GM10248 (cell line): ENCODE measurements around the gene GCSAM.

Source experiments
- CTCF ChIA-PET: fragments of 300-600 bp; sonication (Branson Sonifier 250); formaldehyde crosslinking; extraction: SDS; loops from one replicate; lab custom pipeline; 2021; ENCODE audit warnings: antibody characterized with exemption; lab: Yijun Ruan, JAX
- POLR2A ChIA-PET: fragments of 350-650 bp; sonication (Branson Sonifier 250); formaldehyde crosslinking; extraction: SDS; loops from one replicate; lab custom pipeline; 2020; ENCODE audit warnings: antibody characterized with exemption; lab: Yijun Ruan, JAX
- DNase-seq: peaks from one replicate; pipeline ENCODE4 v3.0.0; 2012; ENCODE audit errors: extremely low spot score
- CTCF ChIP-seq: IDR thresholded peaks from 2 replicates; pipeline ENCODE4 v1.5.1; 2012; ENCODE audit warnings: mild to moderate bottlenecking, low read depth; ENCODE audit errors: extremely low read depth, missing control alignments, control extremely low read depth

GCSAM gene

DNA sequence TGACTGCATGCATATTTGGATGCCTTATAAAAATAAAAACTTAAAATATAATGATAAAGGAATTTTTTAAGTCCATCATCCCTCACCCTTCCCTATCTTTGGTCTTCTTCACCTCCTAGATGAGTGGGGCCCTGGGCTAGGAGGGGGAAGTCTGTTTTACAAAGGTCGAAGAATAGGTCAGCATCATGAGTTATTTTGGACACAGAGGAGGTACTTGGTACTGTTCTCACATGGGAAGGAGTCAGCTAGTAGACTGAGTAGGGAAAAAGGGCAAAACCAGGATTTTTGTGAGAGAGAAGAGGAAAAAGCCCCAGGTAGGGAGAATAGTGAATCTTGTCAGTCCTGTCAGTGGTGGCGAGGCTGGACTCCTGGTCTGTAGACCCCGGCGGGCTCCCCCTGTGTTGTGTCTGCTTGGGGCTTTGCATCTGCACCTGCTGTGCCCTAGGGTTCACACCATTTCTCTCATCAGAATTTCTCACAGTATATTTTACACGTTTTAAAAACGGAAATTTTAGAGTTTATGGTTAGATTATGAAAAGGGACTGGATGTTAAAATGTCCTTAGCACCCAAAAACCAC lies 17.2 kb downstream of the GCSAM start:
- DNase-seq: peak; percentile 28
- CTCF ChIA-PET: interaction anchor here (0.8 to 5.6 kb wide), 4 partner anchors 14 to 404 kb away, joined by 3 to 94 read pairs (median 14); partner anchors contain the start of gene GCSAM
- POLR2A ChIA-PET: interaction anchor here (1.0 to 2.4 kb wide), 9 partner anchors 7 to 374 kb away, joined by 3 to 19 read pairs (median 7); partner anchors contain the start of genes CD200 and GCSAM
- no peak for TF ChIP-seq CTCF

GRCh38 chr3:112115161-112115739 lies 17.8 kb downstream of the GCSAM start:
- DNase-seq: peak; percentile 57
- POLR2A ChIA-PET: interaction anchor here (1.0 to 2.4 kb wide), 8 partner anchors 8 to 375 kb away, joined by 3 to 19 read pairs (median 6); partner anchors contain the start of genes CD200 and GCSAM
- no peak for TF ChIP-seq CTCF
- CTCF ChIA-PET: interaction anchor here (0.8 to 5.6 kb wide), 4 partner anchors 14 to 405 kb away, joined by 3 to 94 read pairs (median 14); partner anchors contain the start of gene GCSAM

- DNase-seq: peak; percentile 26
- no peak for TF ChIP-seq CTCF
- ChIA-PET CTCF (interaction anchor here (1.1 to 5.6 kb wide), 4 partner anchors 15 to 375 kb away, joined by 3 to 94 read pairs (median 14); partner anchors contain the start of gene GCSAM), POLR2A (interaction anchor here (1.0 to 2.4 kb wide), 8 partner anchors 9 to 375 kb away, joined by 3 to 19 read pairs (median 6); partner anchors contain the start of genes CD200 and GCSAM)
Observed at GRCh38 chr3:112114576-112115160, 18.4 kb downstream of the GCSAM start.

GRCh38 chr3:112111785-112112402 lies 21.2 kb downstream of the GCSAM start:
- TF ChIP-seq CTCF: peak; percentile 71
- ChIA-PET CTCF (interaction anchor here (0.6 to 3.5 kb wide), 78 partner anchors 9 to 906 kb away, joined by 3 to 61 read pairs (median 4); partner anchors contain the start of genes ATG3, BTLA, CD200 and GCSAM), POLR2A (interaction anchor here (0.9 to 1.2 kb wide), 7 partner anchors 11 to 235 kb away, joined by 3 to 5 read pairs (median 4); partner anchors contain the start of gene GCSAM)
- peak; percentile 78 for DNase-seq

GRCh38 chr3:112109322-112109721 lies 23.7 kb downstream of the GCSAM start:
- no peak for DNase-seq
- POLR2A ChIA-PET: no interaction called here
- TF ChIP-seq CTCF: no peak
- CTCF ChIA-PET: interaction anchor here (0.6 to 3.5 kb wide), 6 partner anchors 10 to 424 kb away, joined by 3 to 61 read pairs (median 6); partner anchors contain the start of gene CD200
